Ovary (tissue), 3 donors: Measurements from ENCODE around the gene APEX2.

Source experiments
- POLR2A ChIP-seq: fragments of 450-650 bp; IDR thresholded peaks from one replicate; pipeline ENCODE4 v1.6.1; 2017; ENCODE audit warnings: antibody characterized with exemption, mild to moderate bottlenecking, moderate library complexity
- TF ChIP-seq, protein P1 (sequence below), 3 donors: fragments of 450-650 bp in 2 of 3; fragments of 200-600 bp in 1 of 3; IDR thresholded peaks; one replicate each; pipeline versions ENCODE4 v1.5.1 to v1.8.0; 2016 to 2022; ENCODE audit warnings: antibody characterized with exemption in 3 of 3, mild to moderate bottlenecking in 1 of 3
- donor health status: DM: no; HTN: no; CAD: no.

- no peak for TF ChIP-seq POLR2A
- TF ChIP-seq, protein P1, sequence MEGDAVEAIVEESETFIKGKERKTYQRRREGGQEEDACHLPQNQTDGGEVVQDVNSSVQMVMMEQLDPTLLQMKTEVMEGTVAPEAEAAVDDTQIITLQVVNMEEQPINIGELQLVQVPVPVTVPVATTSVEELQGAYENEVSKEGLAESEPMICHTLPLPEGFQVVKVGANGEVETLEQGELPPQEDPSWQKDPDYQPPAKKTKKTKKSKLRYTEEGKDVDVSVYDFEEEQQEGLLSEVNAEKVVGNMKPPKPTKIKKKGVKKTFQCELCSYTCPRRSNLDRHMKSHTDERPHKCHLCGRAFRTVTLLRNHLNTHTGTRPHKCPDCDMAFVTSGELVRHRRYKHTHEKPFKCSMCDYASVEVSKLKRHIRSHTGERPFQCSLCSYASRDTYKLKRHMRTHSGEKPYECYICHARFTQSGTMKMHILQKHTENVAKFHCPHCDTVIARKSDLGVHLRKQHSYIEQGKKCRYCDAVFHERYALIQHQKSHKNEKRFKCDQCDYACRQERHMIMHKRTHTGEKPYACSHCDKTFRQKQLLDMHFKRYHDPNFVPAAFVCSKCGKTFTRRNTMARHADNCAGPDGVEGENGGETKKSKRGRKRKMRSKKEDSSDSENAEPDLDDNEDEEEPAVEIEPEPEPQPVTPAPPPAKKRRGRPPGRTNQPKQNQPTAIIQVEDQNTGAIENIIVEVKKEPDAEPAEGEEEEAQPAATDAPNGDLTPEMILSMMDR (IDR thresholded peaks at IDR 0.05): no peak
Observed at GRCh38 chrX:54994099-54994498, 6.1 kb upstream of the APEX2 start, which contains the start of gene PFKFB1.
